ENCODE results near the gene KCNT2.
"Not testable (repeated sequence)": the region's sequence is repeated elsewhere in the genome, so short reads cannot be mapped to it uniquely, and the experiment has no call there.

The KCNT2 gene

GRCh38 chr1:196308176-196308575 lies 300.1 kb downstream of the KCNT2 start:
- Histone ChIP-seq H3K27ac (ENCODE audit: low read length) (no peak overlapping the region), H3K4me3 (ENCODE audit: low read depth in 1 of 2, low read length in 2 of 2) (no peak overlapping the region), H3K9me3 (ENCODE audit: control insufficient read depth in 1 of 2, low read length in 2 of 2) (no peaks in the 10 kb centered on the region), H3K36me3 (ENCODE audit: control insufficient read depth in 1 of 2, insufficient read depth in 2 of 2, low read length in 2 of 2) (no peaks in the 10 kb centered on the region), H3K4me1 (ENCODE audit: control insufficient read depth in 1 of 2, insufficient read depth in 2 of 2, low read length in 2 of 2) (no peaks in the 10 kb centered on the region), H3K27me3 (ENCODE audit: low read depth, low read length) (no peaks in the 10 kb centered on the region)

GRCh38 chr1:196306421-196306820 lies 301.8 kb downstream of the KCNT2 start:
- Histone ChIP-seq H3K27me3 (ENCODE audit: low read depth, low read length) (no peaks in the 10 kb centered on the region), H3K9me3 (ENCODE audit: control insufficient read depth in 1 of 2, low read length in 2 of 2) (no peaks in the 10 kb centered on the region), H3K4me1 (ENCODE audit: control insufficient read depth in 1 of 2, insufficient read depth in 2 of 2, low read length in 2 of 2) (no peaks in the 10 kb centered on the region)

GRCh38 chr1:196305216-196305615 lies 303.0 kb downstream of the KCNT2 start:
- H3K27me3 ChIP-seq (ENCODE audit: low read depth, low read length) = no peaks in the 10 kb centered on the region
- H3K27ac ChIP-seq (ENCODE audit: low read length) = no peak overlapping the region
- H3K36me3 ChIP-seq (ENCODE audit: control insufficient read depth in 1 of 2, insufficient read depth in 2 of 2, low read length in 2 of 2) = no peaks in the 10 kb centered on the region
- no peaks in the 10 kb centered on the region for H3K4me1 ChIP-seq (ENCODE audit: control insufficient read depth in 1 of 2, insufficient read depth in 2 of 2, low read length in 2 of 2)
- no peak overlapping the region for H3K4me3 ChIP-seq (ENCODE audit: low read depth in 1 of 2, low read length in 2 of 2)
- H3K9me3 ChIP-seq (ENCODE audit: control insufficient read depth in 1 of 2, low read length in 2 of 2) = no peaks in the 10 kb centered on the region

More at GRCh38 chr1:196306421-196306820, 301.8 kb downstream of the KCNT2 start:
- Histone ChIP-seq H3K36me3 (ENCODE audit: control insufficient read depth in 1 of 2, insufficient read depth in 2 of 2, low read length in 2 of 2) (no peaks in the 10 kb centered on the region), H3K27ac (ENCODE audit: low read length) (no peak overlapping the region), H3K4me3 (ENCODE audit: low read depth in 1 of 2, low read length in 2 of 2) (no peak overlapping the region)

GRCh38 chr1:196302981-196303380 lies 305.3 kb downstream of the KCNT2 start:
- Histone ChIP-seq H3K36me3 (ENCODE audit: control insufficient read depth in 1 of 2, insufficient read depth in 2 of 2, low read length in 2 of 2) (no peaks in the 10 kb centered on the region), H3K4me3 (ENCODE audit: low read depth in 1 of 2, low read length in 2 of 2) (no peak overlapping the region), H3K27me3 (ENCODE audit: low read depth, low read length) (no peaks in the 10 kb centered on the region), H3K27ac (ENCODE audit: low read length) (no peak overlapping the region), H3K4me1 (ENCODE audit: control insufficient read depth in 1 of 2, insufficient read depth in 2 of 2, low read length in 2 of 2) (no peaks in the 10 kb centered on the region), H3K9me3 (ENCODE audit: control insufficient read depth in 1 of 2, low read length in 2 of 2) (no peaks in the 10 kb centered on the region)

GRCh38 chr1:196302420-196302819 lies 305.8 kb downstream of the KCNT2 start:
- H3K4me3 ChIP-seq (ENCODE audit: low read depth in 1 of 2, low read length in 2 of 2) = no peak overlapping the region
- no peaks in the 10 kb centered on the region for H3K9me3 ChIP-seq (ENCODE audit: control insufficient read depth in 1 of 2, low read length in 2 of 2)
- no peak overlapping the region for H3K27ac ChIP-seq (ENCODE audit: low read length)
- H3K4me1 ChIP-seq (ENCODE audit: control insufficient read depth in 1 of 2, insufficient read depth in 2 of 2, low read length in 2 of 2) = no peaks in the 10 kb centered on the region
- H3K36me3 ChIP-seq (ENCODE audit: control insufficient read depth in 1 of 2, insufficient read depth in 2 of 2, low read length in 2 of 2) = no peaks in the 10 kb centered on the region
- H3K27me3 ChIP-seq (ENCODE audit: low read depth, low read length) = no peaks in the 10 kb centered on the region

- no peaks in the 10 kb centered on the region for H3K4me1 ChIP-seq (ENCODE audit: control insufficient read depth in 1 of 2, insufficient read depth in 2 of 2, low read length in 2 of 2)
- no peak overlapping the region for H3K4me3 ChIP-seq (ENCODE audit: low read depth in 1 of 2, low read length in 2 of 2)
- H3K9me3 ChIP-seq (ENCODE audit: control insufficient read depth in 1 of 2, low read length in 2 of 2) = no peaks in the 10 kb centered on the region
- no peak overlapping the region for H3K27ac ChIP-seq (ENCODE audit: low read length)
- H3K27me3 ChIP-seq (ENCODE audit: low read depth, low read length) = no peaks in the 10 kb centered on the region
- H3K36me3 ChIP-seq (ENCODE audit: control insufficient read depth in 1 of 2, insufficient read depth in 2 of 2, low read length in 2 of 2) = no peaks in the 10 kb centered on the region
Measured at GRCh38 chr1:196295766-196296165, 312.5 kb downstream of the KCNT2 start.

GRCh38 chr1:196278816-196279215 lies 329.4 kb downstream of the KCNT2 start:
- no peaks in the 10 kb centered on the region for H3K36me3 ChIP-seq (ENCODE audit: control insufficient read depth in 1 of 2, insufficient read depth in 2 of 2, low read length in 2 of 2)
- no peak overlapping the region for H3K27ac ChIP-seq (ENCODE audit: low read length)
- no peaks in the 10 kb centered on the region for H3K9me3 ChIP-seq (ENCODE audit: control insufficient read depth in 1 of 2, low read length in 2 of 2)
- H3K27me3 ChIP-seq (ENCODE audit: low read depth, low read length) = no peaks in the 10 kb centered on the region
- H3K4me3 ChIP-seq (ENCODE audit: low read depth in 1 of 2, low read length in 2 of 2) = no peak overlapping the region
- no peaks in the 10 kb centered on the region for H3K4me1 ChIP-seq (ENCODE audit: control insufficient read depth in 1 of 2, insufficient read depth in 2 of 2, low read length in 2 of 2)

- Histone ChIP-seq H3K36me3 (ENCODE audit: control insufficient read depth in 1 of 2, insufficient read depth in 2 of 2, low read length in 2 of 2) (no peaks in the 10 kb centered on the region), H3K9me3 (ENCODE audit: control insufficient read depth in 1 of 2, low read length in 2 of 2) (no peaks in the 10 kb centered on the region), H3K27ac (ENCODE audit: low read length) (no peak overlapping the region), H3K27me3 (ENCODE audit: low read depth, low read length) (no peaks in the 10 kb centered on the region), H3K4me1 (ENCODE audit: control insufficient read depth in 1 of 2, insufficient read depth in 2 of 2, low read length in 2 of 2) (no peaks in the 10 kb centered on the region), H3K4me3 (ENCODE audit: low read depth in 1 of 2, low read length in 2 of 2) (no peak overlapping the region)
Measured at GRCh38 chr1:196277860-196278259, 330.4 kb downstream of the KCNT2 start.

GRCh38 chr1:196271212-196271947 lies 336.9 kb downstream of the KCNT2 start:
- Histone ChIP-seq H3K4me3 (ENCODE audit: low read depth in 1 of 2, low read length in 2 of 2) (no peak overlapping the region), H3K9me3 (ENCODE audit: control insufficient read depth in 1 of 2, low read length in 2 of 2) (no peaks in the 10 kb centered on the region), H3K27me3 (ENCODE audit: low read depth, low read length) (no peaks in the 10 kb centered on the region), H3K4me1 (ENCODE audit: control insufficient read depth in 1 of 2, insufficient read depth in 2 of 2, low read length in 2 of 2) (no peaks in the 10 kb centered on the region), H3K27ac (ENCODE audit: low read length) (no peak overlapping the region), H3K36me3 (ENCODE audit: control insufficient read depth in 1 of 2, insufficient read depth in 2 of 2, low read length in 2 of 2) (no peaks in the 10 kb centered on the region)

- not testable (repeated sequence) for H3K4me3 ChIP-seq (ENCODE audit: low read depth in 1 of 2, low read length in 2 of 2); H3K4me1 ChIP-seq (ENCODE audit: control insufficient read depth in 1 of 2, insufficient read depth in 2 of 2, low read length in 2 of 2); H3K9me3 ChIP-seq (ENCODE audit: control insufficient read depth in 1 of 2, low read length in 2 of 2); H3K27me3 ChIP-seq (ENCODE audit: low read depth, low read length); H3K36me3 ChIP-seq (ENCODE audit: control insufficient read depth in 1 of 2, insufficient read depth in 2 of 2, low read length in 2 of 2); H3K27ac ChIP-seq (ENCODE audit: low read length)
Measured at GRCh38 chr1:196263086-196263485, 345.2 kb downstream of the KCNT2 start.

GRCh38 chr1:196260270-196260669 lies 348.0 kb downstream of the KCNT2 start:
- Histone ChIP-seq H3K4me1 (ENCODE audit: control insufficient read depth in 1 of 2, insufficient read depth in 2 of 2, low read length in 2 of 2) (no peaks in the 10 kb centered on the region), H3K27me3 (ENCODE audit: low read depth, low read length) (no peaks in the 10 kb centered on the region), H3K27ac (ENCODE audit: low read length) (no peak overlapping the region), H3K4me3 (ENCODE audit: low read depth in 1 of 2, low read length in 2 of 2) (no peak overlapping the region), H3K36me3 (ENCODE audit: control insufficient read depth in 1 of 2, insufficient read depth in 2 of 2, low read length in 2 of 2) (no peaks in the 10 kb centered on the region), H3K9me3 (ENCODE audit: control insufficient read depth in 1 of 2, low read length in 2 of 2) (no peaks in the 10 kb centered on the region)

GRCh38 chr1:196259316-196259715 lies 348.9 kb downstream of the KCNT2 start:
- no peak overlapping the region for H3K27ac ChIP-seq (ENCODE audit: low read length)
- H3K4me1 ChIP-seq (ENCODE audit: control insufficient read depth in 1 of 2, insufficient read depth in 2 of 2, low read length in 2 of 2) = no peaks in the 10 kb centered on the region
- H3K36me3 ChIP-seq (ENCODE audit: control insufficient read depth in 1 of 2, insufficient read depth in 2 of 2, low read length in 2 of 2) = no peaks in the 10 kb centered on the region
- H3K9me3 ChIP-seq (ENCODE audit: control insufficient read depth in 1 of 2, low read length in 2 of 2) = no peaks in the 10 kb centered on the region
- no peaks in the 10 kb centered on the region for H3K27me3 ChIP-seq (ENCODE audit: low read depth, low read length)
- H3K4me3 ChIP-seq (ENCODE audit: low read depth in 1 of 2, low read length in 2 of 2) = no peak overlapping the region

All from muscle layer of duodenum (tissue), 2 donors.